ENCODE results near the gene CASZ1. TPM values are rescaled to one million over a fixed set of nuclear protein-coding genes. Genes with fewer than 3 reads are reported as not detected.

The CASZ1 gene
- total RNA-seq, 1 donor from 2014 or later = 3.4 TPM

DNA sequence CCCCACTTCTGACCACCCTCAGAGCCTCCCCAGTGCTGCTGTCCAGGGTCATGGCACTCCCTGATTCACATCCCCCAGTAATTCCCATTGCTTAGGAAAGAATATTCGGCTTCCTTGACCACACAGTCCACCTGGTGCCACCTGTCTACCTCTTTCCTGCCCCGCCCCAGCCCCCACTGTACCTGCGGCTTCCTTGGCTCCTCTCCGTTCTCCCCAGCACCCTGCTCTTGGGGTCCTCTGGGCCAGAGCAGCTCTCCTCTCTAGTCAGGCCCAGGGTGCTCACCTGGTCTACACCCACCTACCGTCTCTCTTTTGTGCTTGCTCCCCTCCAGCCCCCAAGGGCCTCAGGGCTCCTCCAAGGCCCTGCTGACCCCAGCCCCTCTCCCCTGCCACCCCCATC, 179.1 kb downstream of the CASZ1 start:
- Histone ChIP-seq H3K9ac (no peak overlapping the region), H4K20me1 (ENCODE audit: low read depth) (peaks cover 30% of the 10 kb centered on the region), H3K79me2 (ENCODE audit: low read depth) (no peaks in the 10 kb centered on the region), H3K4me3 (no peak overlapping the region), H3K27ac (no peak overlapping the region), H3K9me3 (ENCODE audit: low read depth) (no peaks in the 10 kb centered on the region), H3K4me1 (peaks cover 9% of the 10 kb centered on the region), H3K27me3 (no peaks in the 10 kb centered on the region), H3K36me3 (no peaks in the 10 kb centered on the region), H2AFZ (replicated peaks) (no peak overlapping the region), H3K4me2 (no peak overlapping the region), H3F3A (ENCODE audit: low read depth) (no peaks in the 10 kb centered on the region)
- TF ChIP-seq, protein P1, sequence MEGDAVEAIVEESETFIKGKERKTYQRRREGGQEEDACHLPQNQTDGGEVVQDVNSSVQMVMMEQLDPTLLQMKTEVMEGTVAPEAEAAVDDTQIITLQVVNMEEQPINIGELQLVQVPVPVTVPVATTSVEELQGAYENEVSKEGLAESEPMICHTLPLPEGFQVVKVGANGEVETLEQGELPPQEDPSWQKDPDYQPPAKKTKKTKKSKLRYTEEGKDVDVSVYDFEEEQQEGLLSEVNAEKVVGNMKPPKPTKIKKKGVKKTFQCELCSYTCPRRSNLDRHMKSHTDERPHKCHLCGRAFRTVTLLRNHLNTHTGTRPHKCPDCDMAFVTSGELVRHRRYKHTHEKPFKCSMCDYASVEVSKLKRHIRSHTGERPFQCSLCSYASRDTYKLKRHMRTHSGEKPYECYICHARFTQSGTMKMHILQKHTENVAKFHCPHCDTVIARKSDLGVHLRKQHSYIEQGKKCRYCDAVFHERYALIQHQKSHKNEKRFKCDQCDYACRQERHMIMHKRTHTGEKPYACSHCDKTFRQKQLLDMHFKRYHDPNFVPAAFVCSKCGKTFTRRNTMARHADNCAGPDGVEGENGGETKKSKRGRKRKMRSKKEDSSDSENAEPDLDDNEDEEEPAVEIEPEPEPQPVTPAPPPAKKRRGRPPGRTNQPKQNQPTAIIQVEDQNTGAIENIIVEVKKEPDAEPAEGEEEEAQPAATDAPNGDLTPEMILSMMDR (IDR thresholded peaks at IDR 0.05) = no peak
- TF ChIP-seq EZH2phosphoT487 (IDR thresholded peaks at IDR 0.05) (no peak), EZH2 (IDR thresholded peaks at IDR 0.05) (no peak)
- Mint-ChIP-seq H3K4me1 (peaks cover 14% of the 10 kb centered on the region), H3K27ac (peak overlapping the region; percentile 46), H3K27me3 (ENCODE audit: insufficient read depth, low read depth) (peaks cover 2% of the 10 kb centered on the region), H3K4me3 (no peak overlapping the region), H3K9me3 (no peaks in the 10 kb centered on the region), H3K36me3 (no peaks in the 10 kb centered on the region)
- DNase-seq (ENCODE audit: low spot score) = no peak

GRCh38 chr1:10616696-10617095, 179.8 kb downstream of the CASZ1 start:
- H3K9me3 ChIP-seq (ENCODE audit: low read depth) = no peaks in the 10 kb centered on the region
- H3K79me2 ChIP-seq (ENCODE audit: low read depth) = no peaks in the 10 kb centered on the region
- no peaks in the 10 kb centered on the region for H3F3A ChIP-seq (ENCODE audit: low read depth)
- H2AFZ ChIP-seq (replicated peaks) = no peak overlapping the region
- no peaks in the 10 kb centered on the region for H3K36me3 ChIP-seq
- Mint-ChIP-seq H3K9me3 (no peaks in the 10 kb centered on the region), H3K4me1 (peaks cover 11% of the 10 kb centered on the region), H3K27ac (no peak overlapping the region), H3K27me3 (ENCODE audit: insufficient read depth, low read depth) (peaks cover 2% of the 10 kb centered on the region), H3K36me3 (no peaks in the 10 kb centered on the region), H3K4me3 (no peak overlapping the region)
- H3K27me3 ChIP-seq = no peaks in the 10 kb centered on the region
- H3K4me2 ChIP-seq = no peak overlapping the region
- no peak overlapping the region for H3K4me3 ChIP-seq
- no peak overlapping the region for H3K9ac ChIP-seq
- peaks cover 30% of the 10 kb centered on the region for H4K20me1 ChIP-seq (ENCODE audit: low read depth)
- TF ChIP-seq EZH2phosphoT487 (IDR thresholded peaks at IDR 0.05) (no peak), EZH2 (IDR thresholded peaks at IDR 0.05) (no peak)
- TF ChIP-seq, protein P1 (IDR thresholded peaks at IDR 0.05) = no peak
- H3K4me1 ChIP-seq = peaks cover 9% of the 10 kb centered on the region
- DNase-seq (ENCODE audit: low spot score) = no peak
- H3K27ac ChIP-seq = no peak overlapping the region

DNA sequence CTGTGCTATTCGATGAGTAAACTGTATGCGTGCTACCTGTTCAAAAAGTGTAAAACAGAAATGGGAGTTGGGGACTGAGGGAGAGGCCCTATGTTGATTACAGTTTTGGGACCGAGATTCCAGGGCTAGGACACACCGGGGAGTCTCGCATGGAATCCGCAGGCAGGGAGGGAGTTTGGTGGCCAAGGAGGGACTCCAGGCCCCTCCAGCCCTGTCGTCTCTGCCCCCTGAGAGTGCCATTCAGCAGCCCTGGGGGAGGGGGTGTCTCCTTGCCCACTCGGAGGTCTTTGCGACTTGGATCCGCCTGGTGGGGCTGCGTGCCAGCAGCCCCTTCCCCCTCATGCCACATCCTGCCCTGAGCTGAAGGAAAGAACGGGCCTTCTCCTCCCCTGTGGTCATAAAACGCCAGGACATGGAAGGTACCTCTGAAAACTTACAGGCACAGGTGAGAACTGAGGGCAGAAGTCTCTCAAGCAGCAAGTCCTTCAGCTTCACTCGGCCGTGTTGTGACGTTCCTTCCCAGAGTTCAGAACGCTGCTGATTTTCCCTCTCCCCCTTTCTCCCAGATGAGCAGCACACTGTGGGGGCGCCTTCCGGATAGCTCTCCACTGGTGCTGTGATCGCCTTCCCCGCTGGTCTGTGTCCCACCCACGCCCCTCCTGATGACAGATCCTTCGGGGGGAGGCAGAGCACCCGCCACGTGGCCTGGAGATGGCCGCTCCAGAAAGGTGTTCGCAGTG, 180.3 kb downstream of the CASZ1 start:
- H3K27me3 ChIP-seq = no peaks in the 10 kb centered on the region
- DNase-seq (ENCODE audit: low spot score) = no peak
- TF ChIP-seq EZH2phosphoT487 (IDR thresholded peaks at IDR 0.05) (no peak), EZH2 (IDR thresholded peaks at IDR 0.05) (no peak)
- TF ChIP-seq, protein P1 (IDR thresholded peaks at IDR 0.05) = no peak
- no peaks in the 10 kb centered on the region for H3K36me3 ChIP-seq
- no peaks in the 10 kb centered on the region for H3K9me3 Mint-ChIP-seq
- no peak overlapping the region for H3K27ac Mint-ChIP-seq
- no peak overlapping the region for H3K9ac ChIP-seq
- peaks cover 27% of the 10 kb centered on the region for H4K20me1 ChIP-seq (ENCODE audit: low read depth)
- H3K4me1 ChIP-seq = peaks cover 9% of the 10 kb centered on the region
- H3K27ac ChIP-seq = no peak overlapping the region
- H3K4me3 Mint-ChIP-seq = no peak overlapping the region
- H3K9me3 ChIP-seq (ENCODE audit: low read depth) = no peaks in the 10 kb centered on the region
- H3K4me2 ChIP-seq = no peak overlapping the region
- no peak overlapping the region for H2AFZ ChIP-seq (replicated peaks)
- peaks cover 11% of the 10 kb centered on the region for H3K4me1 Mint-ChIP-seq
- no peaks in the 10 kb centered on the region for H3K79me2 ChIP-seq (ENCODE audit: low read depth)
- H3K4me3 ChIP-seq = no peak overlapping the region
- H3F3A ChIP-seq (ENCODE audit: low read depth) = no peaks in the 10 kb centered on the region
- H3K36me3 Mint-ChIP-seq = no peaks in the 10 kb centered on the region
- peaks cover 2% of the 10 kb centered on the region for H3K27me3 Mint-ChIP-seq (ENCODE audit: insufficient read depth, low read depth)

Data from neural progenitor cell (in vitro differentiated cells).